GM12878 (cell line): ENCODE data around the gene LMBR1. TPM values are rescaled to one million over a fixed set of nuclear protein-coding genes. Genes with fewer than 3 reads are reported as not detected.

Experiments used
- ATAC-seq: fragments of 200-7000 bp; cut with Tn5 transposase; 3 replicates; pipeline ENCODE4 v1.9.1; 2020; ENCODE audit warnings: mild to moderate bottlenecking, moderate library complexity
- BruUV-seq: library from RNA; stranded (reverse); fragments of 400-500 nt; replicated peaks from 2 replicates; lab custom pipeline; 2021; lab: Mats Ljungman, UMichigan
- CTCF ChIA-PET: fragments of 300-600 bp; sonication (Branson Sonifier 250); formaldehyde crosslinking; extraction: SDS; loops from one replicate; lab custom pipeline; 2021; ENCODE audit warnings: inconsistent platforms; lab: Yijun Ruan, JAX
- POLR2A ChIA-PET: fragments of 350-600 bp; formaldehyde crosslinking; extraction: SDS; loops from one replicate; lab custom pipeline; 2021; ENCODE audit warnings: inconsistent platforms; lab: Charles Lee
- RAD21 ChIA-PET: fragments of 300-600 bp; sonication (Branson Sonifier 250); formaldehyde crosslinking; loops from one replicate; lab custom pipeline; 2023; ENCODE audit warnings: antibody characterized with exemption; ENCODE audit not compliant: unreplicated experiment; lab: Charles Lee
- SMC1A ChIA-PET: fragments of 300-600 bp; sonication (Branson Sonifier 250); formaldehyde crosslinking; loops from one replicate; lab custom pipeline; 2023; ENCODE audit not compliant: unreplicated experiment, uncharacterized antibody; lab: Charles Lee
- DNase-seq: peaks from one replicate; pipeline ENCODE4 v3.0.0-alpha.2; 2011; ENCODE audit warnings: low read depth, low spot score
- FAIRE-seq: peaks from 3 replicates; lab custom pipeline; 2011; peaks lifted over from hg19 to GRCh38; lab: Jason Lieb, UNC
- H2AFZ ChIP-seq: 2 replicates; pipeline ENCODE4 v1.6.0; 2011; ENCODE audit warnings: low read depth, low read length, control low read depth; ENCODE audit not compliant: control insufficient read depth
- H3K27ac ChIP-seq: 2 replicates; pipeline ENCODE4 v1.5.1; 2011; ENCODE audit warnings: control low read depth; ENCODE audit not compliant: control insufficient read depth, insufficient read depth
- H3K27me3 ChIP-seq, 2 experiments: replicated peaks in 1 of 2; 2 replicates each; pipeline versions ENCODE4 v1.6.0 to v1.6.1; 2011; ENCODE audit warnings: low read length in 1 of 2; ENCODE audit not compliant: control insufficient read depth in 2 of 2, insufficient read depth in 2 of 2
- H3K36me3 ChIP-seq, 2 experiments: 2 replicates each; pipeline ENCODE4 v1.5.1; 2011; ENCODE audit warnings: low read length in 1 of 2; ENCODE audit not compliant: control insufficient read depth in 2 of 2, insufficient read depth in 2 of 2
- H3K4me1 ChIP-seq: 2 replicates; pipeline ENCODE4 v1.6.1; 2011; ENCODE audit warnings: mild to moderate bottlenecking, low read length, moderate library complexity, mixed read lengths; ENCODE audit not compliant: control insufficient read depth, insufficient read depth
- H3K4me2 ChIP-seq: 2 replicates; pipeline ENCODE4 v1.6.0; 2011; ENCODE audit warnings: control low read depth; ENCODE audit not compliant: control insufficient read depth, insufficient read depth
- H3K4me3 ChIP-seq: fragments of 200-600 bp; sonication (generic); 2 replicates; pipeline ENCODE4 v1.5.1; 2016
- H3K79me2 ChIP-seq: 2 replicates; pipeline ENCODE4 v1.6.0; 2011; ENCODE audit warnings: low read length; ENCODE audit not compliant: control insufficient read depth, insufficient read depth
- H3K9ac ChIP-seq: 2 replicates; pipeline ENCODE4 v1.8.0; 2011; ENCODE audit warnings: low read length, control low read depth, mixed read lengths; ENCODE audit not compliant: control insufficient read depth, insufficient read depth
- H3K9me3 ChIP-seq: replicated peaks from 3 replicates; pipeline ENCODE4 v1.5.1; 2011; ENCODE audit warnings: mild to moderate bottlenecking, low read length; ENCODE audit not compliant: control insufficient read depth, insufficient read depth
- H4K20me1 ChIP-seq: 2 replicates; pipeline ENCODE4 v1.6.0; 2011; ENCODE audit not compliant: control insufficient read depth, insufficient read depth
- SMARCA5 ChIP-seq: fragments of 450-650 bp; IDR thresholded peaks from 2 replicates; pipeline ENCODE4 v1.6.1; 2017; ENCODE audit warnings: mild to moderate bottlenecking
- ZSCAN29 ChIP-seq: fragments of 450-650 bp; IDR thresholded peaks from 2 replicates; pipeline ENCODE4 v1.6.1; 2017; ENCODE audit warnings: mild to moderate bottlenecking, moderate library complexity
- WGBS: methylation state at CpG from one replicate; pipeline ENCODE4 v1.1.6; 2016; ENCODE audit warnings: low lambda C conversion rate; ENCODE audit not compliant: insufficient replicate concordance, insufficient coverage; ENCODE audit errors: missing lambda C conversion rate; 5-methylcytosine and 5-hydroxymethylcytosine counted together
- in situ Hi-C: fragments of 300-500 bp; cut with MboI; formaldehyde crosslinking; loops from 9 replicates; pipeline ENCODE4 v1.14.3; 2018; ENCODE audit warnings: mixed read lengths
- intact Hi-C: fragments of 100-400 bp; cut with micrococcal nuclease; formaldehyde crosslinking; loops from one replicate; pipeline ENCODE4 v1.14.2; 2022; ENCODE audit not compliant: unreplicated experiment
- polyA plus RNA-seq, 11 experiments: library from polyadenylated mRNA; depleted of rRNA in 4 of 11; unstranded in 6 of 11; stranded (reverse) in 5 of 11; fragments of >200 nt; fragmentation: Nextera tagmentation in 4 of 11; fragmentation: Illumina TruSeq in 1 of 11; extraction: Ambion mirVana in 4 of 11; extraction: Trizol in 1 of 11; gene quantifications; 1 replicate in 1 of 11; 2 replicates in 10 of 11; pipeline versions ENCODE4 v1.2.1 to v1.2.3, GENCODE V29; 2011 to 2016; ENCODE audit warnings: inconsistent platforms in 2 of 11, missing spikeins in 2 of 11, low read depth in 1 of 11
- total RNA-seq, 4 experiments: library from RNA; depleted of rRNA in 3 of 4; stranded (reverse); fragments of >200 nt in 3 of 4; fragmentation: Illumina TruSeq in 1 of 4; extraction: Trizol in 1 of 4; gene quantifications; 2 replicates each; pipeline versions ENCODE4 v1.2.1 to v1.2.3, GENCODE V29; 2013 to 2021
- TF ChIP-seq, protein P1 (sequence below): fragments of 450-650 bp; formaldehyde crosslinking; IDR thresholded peaks from 2 replicates; pipeline ENCODE4 v1.5.0; 2022; ENCODE audit warnings: mild to moderate bottlenecking, missing genetic modification characterization

The LMBR1 gene
- total and polyA plus RNA-seq, 10 of the 15 experiments (the other 5 are each of a cell fraction or from before 2014, with no cell fraction given) = 4.0 to 63.5 (median 28.8) TPM

DNA sequence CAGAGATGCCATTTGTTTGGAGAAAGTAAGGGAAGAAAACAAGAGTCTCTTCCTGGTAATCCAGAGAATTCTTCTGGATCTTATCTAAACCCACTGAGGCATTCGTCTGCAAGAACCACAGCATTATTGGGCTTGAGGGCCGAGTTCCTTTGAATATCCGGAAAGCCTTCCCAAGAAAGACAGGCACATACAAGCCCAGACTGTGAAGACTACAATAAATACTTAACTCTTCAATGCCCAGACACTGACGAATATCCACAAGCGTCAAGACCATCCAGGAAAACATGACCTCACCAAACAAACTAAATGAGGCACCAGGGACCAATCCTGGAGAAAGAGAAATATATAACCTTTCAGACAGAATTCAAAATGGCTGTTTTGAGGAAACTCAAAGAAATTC is 153.4 kb downstream of the LMBR1 start (continued):
- TF ChIP-seq, protein P1, sequence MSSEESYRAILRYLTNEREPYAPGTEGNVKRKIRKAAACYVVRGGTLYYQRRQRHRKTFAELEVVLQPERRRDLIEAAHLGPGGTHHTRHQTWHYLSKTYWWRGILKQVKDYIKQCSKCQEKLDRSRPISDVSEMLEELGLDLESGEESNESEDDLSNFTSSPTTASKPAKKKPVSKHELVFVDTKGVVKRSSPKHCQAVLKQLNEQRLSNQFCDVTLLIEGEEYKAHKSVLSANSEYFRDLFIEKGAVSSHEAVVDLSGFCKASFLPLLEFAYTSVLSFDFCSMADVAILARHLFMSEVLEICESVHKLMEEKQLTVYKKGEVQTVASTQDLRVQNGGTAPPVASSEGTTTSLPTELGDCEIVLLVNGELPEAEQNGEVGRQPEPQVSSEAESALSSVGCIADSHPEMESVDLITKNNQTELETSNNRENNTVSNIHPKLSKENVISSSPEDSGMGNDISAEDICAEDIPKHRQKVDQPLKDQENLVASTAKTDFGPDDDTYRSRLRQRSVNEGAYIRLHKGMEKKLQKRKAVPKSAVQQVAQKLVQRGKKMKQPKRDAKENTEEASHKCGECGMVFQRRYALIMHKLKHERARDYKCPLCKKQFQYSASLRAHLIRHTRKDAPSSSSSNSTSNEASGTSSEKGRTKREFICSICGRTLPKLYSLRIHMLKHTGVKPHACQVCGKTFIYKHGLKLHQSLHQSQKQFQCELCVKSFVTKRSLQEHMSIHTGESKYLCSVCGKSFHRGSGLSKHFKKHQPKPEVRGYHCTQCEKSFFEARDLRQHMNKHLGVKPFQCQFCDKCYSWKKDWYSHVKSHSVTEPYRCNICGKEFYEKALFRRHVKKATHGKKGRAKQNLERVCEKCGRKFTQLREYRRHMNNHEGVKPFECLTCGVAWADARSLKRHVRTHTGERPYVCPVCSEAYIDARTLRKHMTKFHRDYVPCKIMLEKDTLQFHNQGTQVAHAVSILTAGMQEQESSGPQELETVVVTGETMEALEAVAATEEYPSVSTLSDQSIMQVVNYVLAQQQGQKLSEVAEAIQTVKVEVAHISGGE (CRISPR knock-in tag) = no peak
- TF ChIP-seq ZSCAN29 = no peak

DNA sequence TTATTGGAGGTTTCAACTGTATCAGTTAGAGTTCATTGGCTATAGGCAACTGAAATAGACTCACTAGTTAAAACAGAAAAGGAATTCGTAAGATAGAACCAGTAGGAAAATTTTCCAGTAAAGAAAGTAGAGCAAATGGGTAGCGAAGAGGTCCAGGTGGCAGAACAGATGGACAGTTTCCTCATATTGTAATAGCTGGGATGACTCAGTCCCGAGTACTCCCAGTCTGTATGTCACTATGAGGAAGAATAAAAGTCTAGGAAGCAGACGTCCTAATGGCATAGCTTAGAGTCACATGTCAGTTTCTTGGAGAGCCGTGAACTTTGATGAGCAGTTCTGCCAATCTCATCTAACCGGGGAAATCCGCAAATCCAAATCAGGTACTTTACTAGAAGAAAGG is 157.1 kb downstream of the LMBR1 start:
- ChIA-PET CTCF (interaction anchor here (1.3 to 1.8 kb wide), 2 partner anchors 9 to 11 kb away, joined by 3 to 4 read pairs; no protein-coding TSS in a partner anchor), RAD21 (no interaction called here), SMC1A (interaction anchor here (1.0 to 2.3 kb wide), 3 partner anchors 8 to 35 kb away, joined by 3 to 7 read pairs (median 6); no protein-coding TSS in a partner anchor), POLR2A (no interaction called here)
- no peak overlapping the region for H3K4me3 ChIP-seq
- no peak overlapping the region for H2AFZ ChIP-seq
- H3K4me2 ChIP-seq = no peak overlapping the region
- H3K9me3 ChIP-seq = peaks cover 1% of the 10 kb centered on the region; the same call in 2 of the 3 replicates
- ATAC-seq (no peak), DNase-seq (no peak), FAIRE-seq (no peak)
- no peaks in the 10 kb centered on the region for H3K79me2 ChIP-seq
- intact Hi-C loops (no loop called here), in situ Hi-C loops (no loop called here)
- H3K27me3 ChIP-seq = no peaks in the 10 kb centered on the region
- H3K27ac ChIP-seq = no peak overlapping the region
- peaks cover 2 to 7% of the 10 kb centered on the region in 2 experiments; a peak in 3 of 4 replicates for H3K36me3 ChIP-seq
- H3K4me1 ChIP-seq = no peaks in the 10 kb centered on the region
- TF ChIP-seq SMARCA5 = no peak
- no peaks in the 10 kb centered on the region for H4K20me1 ChIP-seq
- H3K9ac ChIP-seq = no peak overlapping the region
- 96% methylated on average over 7 of the region's 7 CpGs for WGBS
- no TSS peak for BruUV-seq
